ENCODE results near the gene AFF2. TPM values are rescaled to one million over a fixed set of nuclear protein-coding genes. Genes with fewer than 3 reads are reported as not detected.

Gene AFF2
- total and polyA plus RNA-seq, 5 donors from 2014 or later, result 1.1 TPM; not detected in 4

DNA sequence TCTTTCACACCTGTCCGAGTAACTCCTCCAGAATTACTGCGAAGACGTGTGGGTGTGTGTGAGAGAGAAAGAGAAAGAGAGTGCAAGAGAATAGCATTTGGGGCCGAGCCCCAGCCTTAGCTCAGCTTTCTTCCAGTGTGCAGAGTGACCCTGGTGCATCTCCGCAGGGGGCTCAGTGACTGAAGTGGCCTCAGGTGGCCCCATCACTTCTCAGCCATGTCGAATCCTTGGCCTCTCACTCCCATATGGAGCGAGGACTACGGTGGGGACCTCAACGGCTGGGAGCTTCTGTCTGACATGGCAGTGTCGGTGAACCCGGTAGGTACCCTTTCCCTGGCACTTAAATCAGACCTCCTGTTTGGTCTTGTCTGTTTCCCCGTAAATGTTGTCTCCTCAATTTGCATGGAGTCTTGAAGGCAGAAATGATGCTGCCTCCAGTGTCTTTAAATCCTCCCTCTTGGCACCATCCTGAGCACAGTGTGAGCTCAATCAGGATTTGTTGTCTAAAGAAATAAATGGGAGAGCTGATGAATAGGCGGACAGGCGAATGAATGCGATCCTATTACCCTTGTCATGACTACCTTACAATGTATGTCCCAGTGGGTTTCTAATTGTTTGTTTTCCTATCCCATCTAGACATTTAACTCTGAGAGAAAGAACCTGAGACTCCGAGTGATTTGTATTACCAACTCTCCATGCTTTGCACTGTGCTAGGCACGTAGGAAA, 305.9 kb downstream of the AFF2 start:
- H3K4me1 Mint-ChIP-seq, result no peaks in the 10 kb centered on the region
- no peaks in the 10 kb centered on the region for H3K36me3 Mint-ChIP-seq
- H3K4me3 ChIP-seq (ENCODE audit: low read depth, low read length), result no peak overlapping the region
- H3K9me3 ChIP-seq (ENCODE audit: control insufficient read depth in 2 of 2, low read length in 2 of 2), result no peaks in the 10 kb centered on the region
- H3K4me1 ChIP-seq (ENCODE audit: control insufficient read depth, insufficient read depth, low read length, poor library complexity, severe bottlenecking), result no peaks in the 10 kb centered on the region
- DNase-seq (no peak), ATAC-seq (ENCODE audit: low read depth in 2 of 2) (no peak)
- peaks cover 0 to 2% (median 0%) of the 10 kb centered on the region in 7 donors for H3K9me3 Mint-ChIP-seq
- no peaks in the 10 kb centered on the region for H3K27me3 ChIP-seq (ENCODE audit: control insufficient read depth, insufficient read depth, low read length)
- no peaks in the 10 kb centered on the region for H3K36me3 ChIP-seq (ENCODE audit: control insufficient read depth, insufficient read depth, low read length)
- H3K4me3 Mint-ChIP-seq, result no peak overlapping the region
- no peak overlapping the region for H3K27ac ChIP-seq (ENCODE audit: insufficient read depth, low read length, poor library complexity, severe bottlenecking)
- no peak overlapping the region for H3K27ac Mint-ChIP-seq
- no peaks in the 10 kb centered on the region for H3K27me3 Mint-ChIP-seq

DNA sequence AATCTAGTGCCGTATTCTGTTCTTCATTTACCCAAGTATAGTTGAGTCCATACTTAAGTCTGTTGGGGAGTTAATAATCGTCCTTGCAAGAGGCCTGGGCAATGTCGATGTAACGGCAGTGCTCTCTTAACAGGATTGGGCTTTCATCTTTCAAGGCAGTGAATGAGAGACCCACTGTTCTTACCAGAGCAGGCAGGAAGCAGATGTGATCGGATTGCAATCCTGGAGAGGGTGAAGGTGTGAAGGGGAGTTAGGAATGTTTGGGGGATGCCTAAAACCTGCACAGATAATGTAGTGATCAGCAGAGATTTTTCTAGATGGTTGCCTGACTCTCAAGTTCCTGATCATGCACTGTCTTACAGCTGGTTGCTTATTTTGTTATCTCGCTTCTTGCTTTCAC, 308.4 kb downstream of the AFF2 start:
- DNase-seq, result no peak
- no peak overlapping the region for H3K27ac Mint-ChIP-seq
- ATAC-seq (ENCODE audit: low read depth in 2 of 2), result no peak

GRCh38 chrX:148811236-148811635, 310.8 kb downstream of the AFF2 start:
- DNase-seq (no peak), ATAC-seq (ENCODE audit: low read depth in 2 of 2) (no peak)
- H3K4me1 Mint-ChIP-seq, result no peaks in the 10 kb centered on the region
- H3K36me3 ChIP-seq (ENCODE audit: control insufficient read depth, insufficient read depth, low read length), result no peaks in the 10 kb centered on the region
- H3K9me3 ChIP-seq (ENCODE audit: control insufficient read depth in 2 of 2, low read length in 2 of 2), result no peaks in the 10 kb centered on the region
- H3K4me3 Mint-ChIP-seq, result no peak overlapping the region
- H3K27ac Mint-ChIP-seq, result no peak overlapping the region
- H3K4me3 ChIP-seq (ENCODE audit: low read depth, low read length), result no peak overlapping the region
- no peaks in the 10 kb centered on the region for H3K36me3 Mint-ChIP-seq
- H3K9me3 Mint-ChIP-seq, result no peaks in the 10 kb centered on the region
- no peaks in the 10 kb centered on the region for H3K4me1 ChIP-seq (ENCODE audit: control insufficient read depth, insufficient read depth, low read length, poor library complexity, severe bottlenecking)
- H3K27me3 Mint-ChIP-seq, result no peaks in the 10 kb centered on the region
- no peak overlapping the region for H3K27ac ChIP-seq (ENCODE audit: insufficient read depth, low read length, poor library complexity, severe bottlenecking)
- no peaks in the 10 kb centered on the region for H3K27me3 ChIP-seq (ENCODE audit: control insufficient read depth, insufficient read depth, low read length)

More for the DNA sequence above, 308.4 kb downstream of the AFF2 start:
- H3K4me1 Mint-ChIP-seq, result no peaks in the 10 kb centered on the region
- H3K4me3 Mint-ChIP-seq, result no peak overlapping the region
- Histone ChIP-seq H3K9me3 (ENCODE audit: control insufficient read depth in 2 of 2, low read length in 2 of 2) (no peaks in the 10 kb centered on the region), H3K4me3 (ENCODE audit: low read depth, low read length) (no peak overlapping the region), H3K27me3 (ENCODE audit: control insufficient read depth, insufficient read depth, low read length) (no peaks in the 10 kb centered on the region), H3K36me3 (ENCODE audit: control insufficient read depth, insufficient read depth, low read length) (no peaks in the 10 kb centered on the region), H3K27ac (ENCODE audit: insufficient read depth, low read length, poor library complexity, severe bottlenecking) (no peak overlapping the region), H3K4me1 (ENCODE audit: control insufficient read depth, insufficient read depth, low read length, poor library complexity, severe bottlenecking) (no peaks in the 10 kb centered on the region)
- H3K36me3 Mint-ChIP-seq, result no peaks in the 10 kb centered on the region
- no peaks in the 10 kb centered on the region for H3K9me3 Mint-ChIP-seq
- no peaks in the 10 kb centered on the region for H3K27me3 Mint-ChIP-seq

GRCh38 chrX:148813422-148813821, 313.0 kb downstream of the AFF2 start:
- no peaks in the 10 kb centered on the region for H3K36me3 ChIP-seq (ENCODE audit: control insufficient read depth, insufficient read depth, low read length)
- H3K4me1 ChIP-seq (ENCODE audit: control insufficient read depth, insufficient read depth, low read length, poor library complexity, severe bottlenecking), result no peaks in the 10 kb centered on the region
- Mint-ChIP-seq H3K27ac (no peak overlapping the region), H3K27me3 (no peaks in the 10 kb centered on the region), H3K4me1 (no peaks in the 10 kb centered on the region), H3K9me3 (no peaks in the 10 kb centered on the region), H3K4me3 (no peak overlapping the region), H3K36me3 (no peaks in the 10 kb centered on the region)
- H3K4me3 ChIP-seq (ENCODE audit: low read depth, low read length), result no peak overlapping the region
- no peaks in the 10 kb centered on the region for H3K9me3 ChIP-seq (ENCODE audit: control insufficient read depth in 2 of 2, low read length in 2 of 2)
- H3K27me3 ChIP-seq (ENCODE audit: control insufficient read depth, insufficient read depth, low read length), result no peaks in the 10 kb centered on the region
- H3K27ac ChIP-seq (ENCODE audit: insufficient read depth, low read length, poor library complexity, severe bottlenecking), result no peak overlapping the region
- DNase-seq, result no peak
- ATAC-seq (ENCODE audit: low read depth in 2 of 2), result no peak

- Histone ChIP-seq H3K9me3 (ENCODE audit: control insufficient read depth in 2 of 2, low read length in 2 of 2) (no peaks in the 10 kb centered on the region), H3K27me3 (ENCODE audit: control insufficient read depth, insufficient read depth, low read length) (no peaks in the 10 kb centered on the region), H3K27ac (ENCODE audit: insufficient read depth, low read length, poor library complexity, severe bottlenecking) (no peak overlapping the region), H3K36me3 (ENCODE audit: control insufficient read depth, insufficient read depth, low read length) (no peaks in the 10 kb centered on the region), H3K4me1 (ENCODE audit: control insufficient read depth, insufficient read depth, low read length, poor library complexity, severe bottlenecking) (no peaks in the 10 kb centered on the region), H3K4me3 (ENCODE audit: low read depth, low read length) (no peak overlapping the region)
- no peaks in the 10 kb centered on the region for H3K27me3 Mint-ChIP-seq
- ATAC-seq (ENCODE audit: low read depth in 2 of 2) (no peak), DNase-seq (no peak)
- H3K36me3 Mint-ChIP-seq, result no peaks in the 10 kb centered on the region
- H3K4me3 Mint-ChIP-seq, result no peak overlapping the region
- no peaks in the 10 kb centered on the region for H3K4me1 Mint-ChIP-seq
- H3K27ac Mint-ChIP-seq, result no peak overlapping the region
- H3K9me3 Mint-ChIP-seq, result no peaks in the 10 kb centered on the region
These were observed 313.6 kb downstream of the AFF2 start for GRCh38 chrX:148813967-148814366.

DNA sequence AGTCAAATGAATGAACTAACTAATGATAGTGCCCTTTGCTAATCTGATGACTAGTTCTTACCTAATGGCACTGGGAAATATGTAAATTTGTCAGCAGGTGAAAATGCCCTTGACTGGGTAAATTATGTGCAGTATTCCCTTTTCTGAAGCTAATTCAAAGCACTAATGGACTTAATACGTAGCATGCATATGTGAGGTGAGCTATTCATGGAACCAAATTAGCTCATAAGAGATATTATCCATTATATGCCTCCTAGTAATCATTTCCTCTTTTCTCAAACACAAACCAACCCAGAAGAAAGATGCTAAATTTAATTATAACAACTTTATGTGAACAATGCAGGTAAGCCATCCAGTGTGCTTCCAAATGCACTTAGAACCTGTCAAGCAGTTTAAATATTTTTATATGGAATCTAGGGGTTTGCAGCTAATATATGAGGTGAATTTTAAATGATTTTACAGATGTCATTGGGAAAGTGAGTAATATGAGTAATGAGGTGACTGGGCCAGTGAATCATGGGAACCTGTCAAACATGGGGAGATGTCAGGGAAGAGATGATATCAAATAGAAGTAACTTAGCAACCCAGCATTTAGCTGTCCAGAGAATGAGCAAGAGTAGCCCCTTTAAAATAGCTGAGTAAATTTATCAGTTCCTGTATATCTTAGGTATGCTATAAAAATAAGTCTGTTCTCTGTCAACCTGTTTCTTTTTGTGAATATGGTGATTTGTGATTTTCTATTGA, 315.0 kb downstream of the AFF2 start:
- DNase-seq (no peak), ATAC-seq (ENCODE audit: low read depth in 2 of 2) (no peak)
- Histone ChIP-seq H3K27ac (ENCODE audit: insufficient read depth, low read length, poor library complexity, severe bottlenecking) (no peak overlapping the region), H3K4me3 (ENCODE audit: low read depth, low read length) (no peak overlapping the region), H3K27me3 (ENCODE audit: control insufficient read depth, insufficient read depth, low read length) (no peaks in the 10 kb centered on the region), H3K4me1 (ENCODE audit: control insufficient read depth, insufficient read depth, low read length, poor library complexity, severe bottlenecking) (no peaks in the 10 kb centered on the region), H3K9me3 (ENCODE audit: control insufficient read depth in 2 of 2, low read length in 2 of 2) (no peaks in the 10 kb centered on the region), H3K36me3 (ENCODE audit: control insufficient read depth, insufficient read depth, low read length) (no peaks in the 10 kb centered on the region)
- no peaks in the 10 kb centered on the region for H3K9me3 Mint-ChIP-seq
- H3K27ac Mint-ChIP-seq, result no peak overlapping the region
- H3K27me3 Mint-ChIP-seq, result no peaks in the 10 kb centered on the region
- H3K4me3 Mint-ChIP-seq, result peak overlapping the region in 1 of 4 donors; percentile 4
- H3K36me3 Mint-ChIP-seq, result no peaks in the 10 kb centered on the region
- H3K4me1 Mint-ChIP-seq, result no peaks in the 10 kb centered on the region

DNA sequence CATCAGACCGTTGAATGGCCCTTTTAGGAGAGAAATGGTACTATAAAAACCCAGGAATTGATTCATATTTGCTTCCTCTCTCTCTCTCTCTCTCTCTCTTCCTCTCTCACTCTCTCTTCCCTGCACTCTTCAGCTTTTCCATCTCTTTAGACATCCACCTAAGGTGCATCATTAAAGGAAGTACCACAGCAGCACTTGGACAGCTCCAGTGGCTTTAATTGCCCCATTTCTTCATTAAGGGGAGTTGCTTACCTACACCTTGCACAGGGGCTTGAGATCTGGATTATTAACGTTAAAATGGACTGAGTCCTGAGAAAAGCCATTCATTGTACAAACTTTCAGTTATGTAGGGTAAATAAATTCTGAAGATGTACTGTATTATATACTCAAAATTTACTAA, 323.6 kb downstream of the AFF2 start:
- Mint-ChIP-seq H3K4me1 (no peaks in the 10 kb centered on the region), H3K27me3 (no peaks in the 10 kb centered on the region), H3K36me3 (no peaks in the 10 kb centered on the region), H3K4me3 (no peak overlapping the region), H3K27ac (no peak overlapping the region), H3K9me3 (peaks cover 0 to 7% (median 0%) of the 10 kb centered on the region in 7 donors)
- ATAC-seq (ENCODE audit: low read depth in 2 of 2) (no peak), DNase-seq (no peak)
- Histone ChIP-seq H3K4me1 (ENCODE audit: control insufficient read depth, insufficient read depth, low read length, poor library complexity, severe bottlenecking) (no peaks in the 10 kb centered on the region), H3K9me3 (ENCODE audit: control insufficient read depth in 2 of 2, low read length in 2 of 2) (no peaks in the 10 kb centered on the region), H3K27ac (ENCODE audit: insufficient read depth, low read length, poor library complexity, severe bottlenecking) (no peak overlapping the region), H3K27me3 (ENCODE audit: control insufficient read depth, insufficient read depth, low read length) (no peaks in the 10 kb centered on the region), H3K36me3 (ENCODE audit: control insufficient read depth, insufficient read depth, low read length) (no peaks in the 10 kb centered on the region), H3K4me3 (ENCODE audit: low read depth, low read length) (no peak overlapping the region)

DNA sequence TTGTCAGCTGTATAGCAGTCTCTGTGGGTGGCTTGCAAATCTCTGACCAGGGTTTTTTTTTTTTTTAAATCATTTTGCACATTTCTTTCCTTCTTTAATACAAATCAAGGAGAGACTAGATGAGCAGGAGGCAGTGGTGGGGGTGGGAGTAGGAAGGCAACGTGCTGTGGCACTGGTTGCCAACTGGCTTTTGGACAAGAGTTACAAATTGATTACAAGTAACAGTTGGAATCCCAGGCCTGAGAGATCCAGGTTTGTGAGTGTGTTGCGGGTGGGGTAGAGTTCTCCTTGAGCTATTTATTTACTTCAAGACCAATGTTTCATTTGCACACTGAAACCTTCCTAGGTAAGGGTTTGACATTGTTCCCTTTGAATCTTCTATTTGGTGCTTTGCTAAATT, 325.3 kb downstream of the AFF2 start:
- no peaks in the 10 kb centered on the region for H3K27me3 ChIP-seq (ENCODE audit: control insufficient read depth, insufficient read depth, low read length)
- no peak overlapping the region for H3K4me3 ChIP-seq (ENCODE audit: low read depth, low read length)
- H3K36me3 ChIP-seq (ENCODE audit: control insufficient read depth, insufficient read depth, low read length), result no peaks in the 10 kb centered on the region
- H3K27ac Mint-ChIP-seq, result no peak overlapping the region
- no peaks in the 10 kb centered on the region for H3K4me1 ChIP-seq (ENCODE audit: control insufficient read depth, insufficient read depth, low read length, poor library complexity, severe bottlenecking)
- H3K9me3 ChIP-seq (ENCODE audit: control insufficient read depth in 2 of 2, low read length in 2 of 2), result no peaks in the 10 kb centered on the region
- no peak for ATAC-seq (ENCODE audit: low read depth in 2 of 2)
- H3K4me1 Mint-ChIP-seq, result no peaks in the 10 kb centered on the region
- no peaks in the 10 kb centered on the region for H3K36me3 Mint-ChIP-seq
- no peaks in the 10 kb centered on the region for H3K27me3 Mint-ChIP-seq
- no peak overlapping the region for H3K4me3 Mint-ChIP-seq
- peaks cover 0 to 8% (median 0%) of the 10 kb centered on the region in 7 donors for H3K9me3 Mint-ChIP-seq
- no peak overlapping the region for H3K27ac ChIP-seq (ENCODE audit: insufficient read depth, low read length, poor library complexity, severe bottlenecking)
- DNase-seq, result no peak
